ENCODE measurements around the gene PAK5.

- TF ChIP-seq CTCF (optimal IDR thresholded peaks at IDR 0.05 in 1 of 3, IDR thresholded peaks at IDR 0.05 in 1 of 3, conservative IDR thresholded peaks at IDR 0.05 in 1 of 3; ENCODE audit: extremely low read depth in 1 of 3, insufficient read depth in 2 of 3, low read length in 3 of 3) (no peak), EZH2 (IDR thresholded peaks at IDR 0.05; ENCODE audit: low read length) (no peak)
Measured at GRCh38 chr20:9555781-9556180, 283.1 kb downstream of the PAK5 start.
